HG03135 (cell line): Measurements from ENCODE around the gene GRK5.

Source experiments
- ATAC-seq: cut with Tn5 transposase; IDR thresholded peaks from one replicate; pipeline ENCODE4 v1.9.1; 2021; ENCODE audit warnings: mild to moderate bottlenecking, moderate library complexity; ENCODE audit not compliant: unreplicated experiment

GRK5 gene

DNA sequence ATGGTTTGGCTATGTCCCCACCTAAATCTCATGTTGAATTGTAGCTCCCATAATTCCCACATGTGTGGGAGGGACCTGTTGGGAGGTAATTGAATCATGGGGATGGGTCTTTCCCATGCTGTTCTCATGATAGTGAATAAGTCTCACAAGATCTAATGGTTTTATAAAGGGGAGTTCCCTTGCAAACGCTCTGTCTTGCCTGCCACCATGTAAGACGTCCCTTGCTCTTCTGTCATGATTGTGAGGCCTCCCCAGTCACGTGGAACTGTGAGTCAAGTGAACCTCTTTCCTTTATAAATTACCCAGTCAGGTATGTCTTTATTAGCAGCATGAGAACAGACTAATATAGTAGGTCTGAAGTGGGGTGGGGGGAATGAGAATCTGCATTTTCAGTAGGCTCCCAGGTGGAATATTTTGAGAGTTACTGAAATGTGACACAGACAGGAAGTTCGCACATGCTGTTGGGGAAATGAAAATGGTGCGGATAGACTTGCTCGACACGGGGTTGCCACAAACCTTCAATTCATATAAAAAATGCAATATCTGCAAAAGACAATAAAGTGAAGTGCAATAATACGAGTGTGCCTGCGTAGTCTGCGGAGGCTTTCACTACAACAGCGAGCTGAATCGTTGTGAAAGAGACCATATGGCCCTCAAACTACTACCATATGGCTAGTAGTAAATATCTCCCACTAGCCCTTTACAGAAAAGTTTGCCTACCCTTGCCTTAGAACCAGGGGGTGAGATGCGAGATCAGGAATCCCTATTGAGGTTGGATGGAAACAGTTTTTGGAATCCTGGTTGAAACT, 166.1 kb downstream of the GRK5 start:
- no peak for ATAC-seq

DNA sequence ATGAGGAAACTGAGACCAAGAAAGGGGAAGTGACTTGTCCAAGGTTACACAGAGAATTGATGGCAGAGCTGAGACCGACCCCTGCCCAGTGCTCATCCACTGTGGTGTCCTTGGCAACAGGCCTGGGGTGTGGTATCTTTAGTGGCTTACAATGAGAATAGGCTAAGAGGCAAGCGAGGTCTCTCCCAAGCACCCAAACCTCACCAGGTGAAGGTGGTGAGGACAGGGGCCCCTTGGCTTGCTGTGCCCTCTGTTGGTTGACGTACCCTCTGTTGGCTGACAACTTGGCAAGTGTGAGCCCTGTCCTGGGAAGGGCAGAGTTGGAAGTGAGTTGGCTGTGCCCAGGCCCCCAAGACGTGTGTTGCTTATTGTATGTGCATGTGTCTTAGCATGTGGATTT, 166.9 kb downstream of the GRK5 start:
- no peak for ATAC-seq

DNA sequence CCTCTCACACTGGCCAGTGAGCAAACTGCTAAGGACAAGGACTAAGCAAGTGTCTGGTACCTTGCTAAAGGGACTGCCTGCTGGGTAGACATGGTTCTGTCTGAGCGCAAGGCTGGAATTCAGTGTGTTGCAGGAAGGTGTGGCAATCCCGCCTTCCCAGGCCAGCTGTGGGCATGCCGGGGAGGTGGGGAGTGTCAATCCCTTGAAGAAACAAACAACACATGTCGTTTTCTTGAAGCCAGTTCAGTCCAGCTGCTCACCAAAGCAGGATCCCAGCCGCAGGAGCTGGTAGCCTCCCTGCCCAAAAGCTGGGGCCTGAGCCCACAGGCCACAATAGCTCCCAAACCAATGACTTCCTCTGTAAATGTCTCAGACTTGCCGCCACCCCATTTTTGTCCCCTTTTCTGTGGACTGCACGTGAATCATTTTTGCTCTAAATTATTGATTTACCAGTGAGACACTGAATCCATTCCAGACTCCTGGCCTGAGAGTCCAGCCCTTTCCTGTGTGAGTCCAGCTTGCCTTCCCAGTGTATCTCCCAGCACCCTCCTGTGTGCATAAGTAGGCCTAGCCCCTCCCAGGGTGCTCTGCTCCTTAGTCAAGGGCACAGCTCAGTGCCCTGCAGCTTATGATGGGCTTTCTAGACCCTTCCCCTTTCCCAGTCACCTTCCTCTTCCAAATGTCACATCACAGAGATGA, 168.4 kb downstream of the GRK5 start:
- no peak for ATAC-seq

DNA sequence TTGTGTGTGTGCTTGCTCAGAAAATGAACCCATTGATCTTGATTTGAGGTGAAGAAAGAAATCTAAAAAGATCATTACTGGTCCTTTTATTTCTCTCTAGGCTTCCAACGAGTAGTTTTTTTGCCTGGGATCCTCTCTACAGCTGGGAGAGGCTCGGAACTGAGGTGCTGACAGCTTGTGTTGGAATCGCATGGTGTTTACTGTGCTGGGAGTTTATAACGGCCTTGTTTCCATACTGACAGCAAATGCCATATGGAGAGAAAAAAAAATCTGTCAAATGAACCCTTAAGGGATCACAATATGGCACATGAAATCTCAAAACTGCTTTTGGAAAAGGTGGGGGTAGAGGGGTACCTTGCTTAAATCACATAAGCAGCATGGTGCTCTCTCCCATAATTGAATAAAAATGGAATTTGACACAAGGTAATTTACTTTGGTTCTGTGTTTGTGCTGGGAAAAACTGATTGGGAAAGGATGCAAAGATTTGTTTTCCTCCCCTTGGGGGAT, 170.1 kb downstream of the GRK5 start:
- no peak for ATAC-seq

DNA sequence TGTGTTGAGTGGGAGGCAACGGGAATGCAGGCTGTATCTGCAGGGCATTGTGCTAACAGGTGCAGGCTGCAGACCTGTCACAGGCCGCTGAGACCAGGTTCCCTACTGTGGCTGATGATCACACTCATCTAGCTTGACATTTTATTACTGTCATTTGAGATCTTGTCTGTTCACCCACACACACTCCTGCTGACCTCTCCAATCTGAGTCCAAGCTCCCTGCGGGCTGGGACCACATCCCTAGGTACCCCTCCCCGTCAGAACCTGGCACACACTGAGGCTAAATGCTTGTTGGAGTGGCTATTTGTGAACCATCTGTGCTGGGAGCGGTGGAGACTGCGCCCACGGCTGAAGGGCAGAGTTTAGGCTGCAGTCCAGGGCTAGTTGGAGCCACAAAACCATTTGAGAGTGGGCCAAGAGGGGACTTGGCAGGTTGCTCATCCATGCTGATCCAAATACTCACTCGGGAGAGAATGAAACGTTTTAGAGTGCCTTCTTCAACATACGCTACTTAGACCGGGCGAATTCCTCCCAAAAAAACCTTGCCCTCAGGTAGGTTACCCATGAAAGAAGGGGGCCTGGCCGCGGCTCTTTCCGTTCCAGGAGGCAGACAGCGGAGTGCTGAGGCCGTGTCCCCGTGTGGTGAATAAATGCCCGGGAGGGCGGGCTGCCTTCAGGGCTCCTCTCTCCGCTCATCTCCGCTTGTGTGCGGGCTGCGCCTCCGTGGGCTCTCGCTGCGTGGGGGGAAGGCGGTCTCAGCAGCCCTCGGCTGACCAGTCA, 170.8 kb downstream of the GRK5 start:
- ATAC-seq, result no peak

DNA sequence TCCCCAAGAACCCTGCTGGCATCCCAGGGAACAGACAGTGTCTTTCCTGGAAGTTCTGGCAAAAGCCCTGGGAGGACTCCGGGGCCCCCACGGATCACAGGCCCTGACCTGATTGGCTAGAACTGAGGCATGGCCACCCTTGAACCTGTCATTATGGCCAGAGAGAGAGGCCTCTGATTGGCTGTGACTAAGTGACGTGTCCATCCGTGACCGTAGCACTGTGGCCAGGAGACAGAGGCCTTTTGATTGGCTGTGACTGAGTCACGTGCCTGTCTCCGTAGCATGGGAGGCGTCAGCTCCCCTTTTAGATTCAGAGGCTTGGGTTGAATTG, 171.3 kb downstream of the GRK5 start:
- no peak for ATAC-seq

DNA sequence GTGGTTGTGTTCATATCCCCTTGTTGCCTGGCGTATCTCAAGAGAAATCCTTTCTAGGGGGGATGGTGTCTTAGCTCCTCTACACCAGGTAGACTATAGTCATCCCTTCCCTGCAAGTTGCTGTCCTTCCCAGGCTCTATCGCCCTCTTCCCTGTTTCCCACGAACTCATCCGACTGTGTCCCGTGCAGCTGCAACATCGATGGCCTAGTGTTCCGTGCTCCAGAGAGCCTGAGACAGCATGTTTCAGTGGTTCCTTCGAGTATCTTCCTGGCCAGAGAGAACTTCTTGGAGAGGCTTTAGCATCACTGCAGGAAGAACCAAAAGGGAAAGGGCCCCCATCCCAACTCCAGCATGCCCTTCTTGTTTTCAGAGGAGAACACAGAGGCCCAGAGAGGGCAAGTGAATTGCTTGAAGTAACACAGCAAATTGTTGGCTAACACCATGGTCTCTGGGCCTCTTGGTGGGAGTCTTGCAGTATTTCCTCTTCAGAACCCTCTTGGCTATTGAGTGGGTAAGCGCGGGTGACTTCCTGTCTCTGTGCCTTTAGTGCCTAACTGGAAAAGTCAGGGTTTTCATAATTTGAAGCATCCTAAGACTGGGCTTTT, 172.2 kb downstream of the GRK5 start:
- ATAC-seq, result no peak

DNA sequence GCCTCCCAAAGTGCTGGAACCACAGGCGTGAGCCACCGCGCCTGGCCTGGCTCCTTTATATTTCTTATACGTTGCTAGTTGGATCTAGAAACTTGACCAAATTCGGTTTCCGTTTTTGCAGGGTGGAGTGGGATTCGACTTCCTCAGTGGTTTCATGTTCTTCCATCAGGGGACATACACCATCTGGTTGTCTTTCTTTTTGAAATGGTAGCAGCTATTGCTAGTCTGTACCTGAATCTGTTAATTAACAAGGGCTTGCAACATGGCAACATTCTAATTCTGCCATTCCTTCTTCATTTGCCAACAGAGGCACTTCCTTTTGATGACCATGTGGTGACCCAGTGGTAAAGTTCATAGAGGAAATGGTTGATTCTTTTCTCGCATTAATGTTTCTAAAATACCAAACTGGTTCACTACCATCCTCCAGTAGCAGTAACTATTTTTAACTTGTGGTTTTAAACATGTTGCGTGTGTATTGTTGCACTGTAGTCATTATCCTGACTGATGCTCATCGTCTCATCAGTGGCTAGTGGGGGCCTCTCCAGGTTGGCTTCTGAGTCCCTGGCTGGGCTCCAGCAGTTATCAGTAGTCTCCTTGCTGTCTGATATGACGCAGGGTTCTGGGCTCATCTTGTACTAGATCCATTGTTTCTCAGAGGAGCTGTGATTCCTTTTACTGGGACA, 175.9 kb downstream of the GRK5 start:
- no peak for ATAC-seq

DNA sequence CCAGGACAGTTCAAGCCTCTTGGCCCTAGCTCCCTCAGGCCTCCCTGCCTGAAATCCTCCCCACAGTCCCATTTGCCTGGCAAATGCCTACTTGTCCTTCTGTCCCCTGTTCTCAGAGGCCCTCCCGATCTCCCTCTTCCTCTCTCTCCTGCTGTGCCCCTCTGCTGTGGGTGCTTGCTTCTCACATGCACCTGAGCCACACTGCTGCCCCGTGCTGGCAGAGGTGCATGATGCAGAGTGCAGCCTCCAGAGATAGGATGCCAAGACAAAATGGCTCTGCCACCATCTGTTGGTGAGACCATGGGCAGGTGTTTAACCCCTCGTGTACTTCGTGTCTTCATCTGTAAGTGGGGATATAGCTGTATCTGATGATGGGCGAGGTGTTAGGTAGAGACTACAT, 176.8 kb downstream of the GRK5 start:
- ATAC-seq, result no peak

DNA sequence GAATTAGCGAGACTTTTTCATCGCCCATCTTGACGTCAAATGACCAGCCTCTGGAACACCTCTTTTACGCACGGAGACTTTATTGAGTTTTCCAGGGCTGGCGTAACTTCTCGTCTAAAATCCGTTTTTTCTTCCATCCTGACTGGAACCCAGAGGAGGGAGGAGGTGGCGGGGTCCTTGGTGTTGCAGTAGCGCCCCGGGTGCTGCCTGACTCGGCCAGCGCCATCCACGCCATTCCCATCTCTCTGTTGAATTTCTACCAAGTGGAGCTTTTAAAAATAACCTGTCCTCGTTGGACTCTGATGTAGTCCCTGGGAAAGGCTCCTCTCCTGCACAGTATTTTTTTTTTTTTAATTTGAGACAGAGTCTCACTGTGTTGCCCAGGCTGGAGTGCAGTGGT, 179.3 kb downstream of the GRK5 start:
- ATAC-seq, result no peak

DNA sequence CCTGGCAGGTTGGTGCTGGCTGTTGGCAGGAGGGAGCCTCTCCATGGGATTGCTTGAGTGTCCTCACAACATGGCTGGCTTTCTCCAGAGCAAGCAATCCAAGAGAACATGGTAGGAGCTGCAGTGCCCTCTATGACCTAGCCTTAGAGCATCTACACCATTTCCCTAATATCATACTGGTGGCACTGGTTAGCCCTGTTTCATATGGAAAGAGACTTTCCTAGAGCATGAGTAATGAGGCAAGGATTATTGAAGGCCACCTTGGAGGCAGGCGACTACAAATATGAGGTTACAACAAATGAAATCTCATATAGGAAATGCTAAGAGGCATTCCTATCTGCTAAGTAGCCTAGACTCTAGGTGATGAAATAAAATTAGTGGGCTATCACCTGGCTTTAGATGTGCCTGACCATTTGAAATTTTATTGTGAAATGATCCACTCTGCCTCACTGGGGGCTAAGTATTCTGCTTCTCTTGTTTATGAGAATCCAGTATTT, 181.5 kb downstream of the GRK5 start:
- no peak for ATAC-seq

DNA sequence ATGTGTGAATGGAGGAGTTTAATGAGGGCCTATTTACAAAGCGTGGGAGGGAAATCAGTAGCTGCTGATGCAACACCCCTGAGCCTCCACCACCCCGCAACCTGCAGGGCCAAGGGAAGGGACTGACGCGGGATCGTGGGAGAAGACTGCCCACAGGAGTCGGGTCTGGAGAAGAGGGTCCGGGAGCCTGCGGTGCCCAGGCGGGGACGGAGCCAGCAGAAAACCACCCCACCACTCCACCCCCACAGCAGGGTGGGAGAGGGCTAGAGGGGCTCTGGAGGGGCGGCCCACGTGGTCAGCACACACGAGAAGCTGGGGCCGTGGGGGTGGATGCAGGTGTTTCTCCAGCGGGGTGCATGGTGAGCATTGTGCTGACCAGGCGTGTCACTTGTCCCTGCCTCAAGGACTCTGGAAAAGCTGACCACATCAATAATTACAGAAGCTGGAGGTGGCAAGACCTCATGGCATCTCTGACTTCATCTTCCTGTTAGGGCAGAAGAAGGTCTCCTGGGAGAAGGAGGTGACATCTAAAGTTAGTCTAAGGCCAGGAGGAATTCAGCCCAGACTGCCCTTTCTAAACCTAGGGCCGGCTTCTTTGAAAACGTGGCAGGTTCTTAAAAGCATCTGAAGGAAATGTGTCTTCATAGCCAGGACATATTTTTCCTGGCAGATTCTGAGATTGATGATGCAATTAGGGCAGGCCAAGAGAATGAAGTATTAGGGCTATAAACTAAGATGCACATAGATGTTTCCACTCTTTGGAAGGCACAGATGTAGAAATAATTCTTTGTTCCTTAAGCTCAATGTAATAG, 184.3 kb downstream of the GRK5 start:
- ATAC-seq, result no peak

DNA sequence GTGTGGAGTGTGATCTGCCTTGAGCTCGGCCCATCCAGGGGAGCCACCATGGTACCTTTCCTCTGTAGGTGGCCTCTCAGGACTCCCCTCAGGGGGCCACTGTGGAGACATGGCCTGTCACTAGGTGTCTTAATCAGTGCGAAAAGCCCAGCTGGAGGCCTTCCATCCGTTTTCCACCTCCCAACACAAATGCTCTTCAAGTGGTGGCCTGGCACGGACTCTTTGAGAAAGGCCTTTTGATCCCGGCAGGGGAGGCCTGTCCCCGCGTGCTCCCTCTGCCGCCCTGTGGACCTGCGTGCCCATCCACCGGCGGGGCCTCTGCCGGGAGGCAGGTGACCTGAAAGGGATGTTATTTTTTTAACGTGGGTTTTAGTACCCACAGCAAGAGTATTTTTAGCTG, 185.6 kb downstream of the GRK5 start:
- ATAC-seq, result no peak

DNA sequence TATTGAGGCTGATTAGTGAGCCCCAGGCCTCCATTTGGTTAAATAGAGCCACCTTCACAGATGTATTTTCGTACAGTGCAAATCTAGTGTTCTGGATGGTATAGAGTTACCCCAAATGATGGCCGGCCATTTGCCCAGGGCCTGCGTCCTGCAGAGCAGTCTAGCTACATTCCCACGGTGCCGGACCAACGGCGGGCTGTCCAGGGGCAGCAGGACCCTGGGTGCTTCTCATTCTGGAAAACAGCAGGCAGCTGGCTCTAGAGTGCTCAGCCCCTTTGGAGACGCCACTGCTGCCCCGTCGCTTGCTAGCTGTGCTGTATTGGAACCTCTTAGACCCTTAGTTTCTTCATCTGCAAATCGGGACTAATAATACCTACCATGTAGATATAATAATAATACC, 186.1 kb downstream of the GRK5 start:
- no peak for ATAC-seq

DNA sequence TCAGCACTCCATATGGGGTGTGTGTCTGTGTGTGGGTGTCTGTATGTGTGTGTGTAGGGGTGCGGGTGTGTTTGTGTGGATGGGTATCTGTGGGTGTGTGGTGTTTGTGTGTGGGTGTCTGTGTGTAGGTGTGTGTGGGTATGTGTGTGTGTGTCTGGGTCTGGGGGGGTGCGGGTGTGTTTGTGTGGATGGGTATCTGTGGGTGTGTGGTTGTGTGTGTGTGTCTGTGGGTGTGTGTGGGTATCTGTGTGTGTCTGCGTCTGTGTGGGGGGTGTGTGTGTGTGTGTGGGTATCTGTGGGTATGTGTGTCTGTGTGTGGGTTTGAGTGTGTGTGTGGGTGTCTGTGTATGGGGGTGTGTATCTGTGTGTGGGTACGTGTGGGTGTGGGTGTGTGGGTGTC, 186.5 kb downstream of the GRK5 start:
- no peak for ATAC-seq

DNA sequence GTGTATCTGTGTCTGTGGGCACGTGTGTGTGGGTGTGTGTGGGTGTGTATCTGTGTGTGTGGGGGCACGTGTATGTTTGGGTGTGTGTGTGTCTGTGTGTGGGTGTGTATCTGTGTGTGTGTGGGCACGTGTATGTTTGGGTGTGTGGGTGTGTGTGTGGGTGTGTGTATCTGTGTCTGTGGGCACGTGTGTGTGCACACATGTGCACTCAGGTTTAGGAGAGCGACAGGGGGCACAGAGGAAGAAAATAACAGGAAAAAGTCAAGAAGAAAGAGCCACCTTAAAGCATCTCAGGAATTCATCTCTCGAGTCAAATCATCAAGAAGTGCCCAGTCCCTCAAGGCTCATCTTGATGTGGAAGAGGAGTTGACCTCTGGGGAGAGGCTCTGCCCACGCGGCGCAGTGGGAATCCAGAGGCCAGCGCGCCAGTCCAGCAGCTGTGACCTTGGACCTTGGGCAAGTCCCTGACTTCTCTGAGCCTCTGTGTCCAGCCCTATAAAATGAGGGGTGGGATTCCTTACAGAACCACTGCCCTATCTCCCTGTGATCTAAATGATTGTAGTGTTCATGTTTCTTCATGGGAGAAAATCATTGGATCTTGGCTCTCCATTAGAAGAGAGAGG, 187.4 kb downstream of the GRK5 start:
- no peak for ATAC-seq

DNA sequence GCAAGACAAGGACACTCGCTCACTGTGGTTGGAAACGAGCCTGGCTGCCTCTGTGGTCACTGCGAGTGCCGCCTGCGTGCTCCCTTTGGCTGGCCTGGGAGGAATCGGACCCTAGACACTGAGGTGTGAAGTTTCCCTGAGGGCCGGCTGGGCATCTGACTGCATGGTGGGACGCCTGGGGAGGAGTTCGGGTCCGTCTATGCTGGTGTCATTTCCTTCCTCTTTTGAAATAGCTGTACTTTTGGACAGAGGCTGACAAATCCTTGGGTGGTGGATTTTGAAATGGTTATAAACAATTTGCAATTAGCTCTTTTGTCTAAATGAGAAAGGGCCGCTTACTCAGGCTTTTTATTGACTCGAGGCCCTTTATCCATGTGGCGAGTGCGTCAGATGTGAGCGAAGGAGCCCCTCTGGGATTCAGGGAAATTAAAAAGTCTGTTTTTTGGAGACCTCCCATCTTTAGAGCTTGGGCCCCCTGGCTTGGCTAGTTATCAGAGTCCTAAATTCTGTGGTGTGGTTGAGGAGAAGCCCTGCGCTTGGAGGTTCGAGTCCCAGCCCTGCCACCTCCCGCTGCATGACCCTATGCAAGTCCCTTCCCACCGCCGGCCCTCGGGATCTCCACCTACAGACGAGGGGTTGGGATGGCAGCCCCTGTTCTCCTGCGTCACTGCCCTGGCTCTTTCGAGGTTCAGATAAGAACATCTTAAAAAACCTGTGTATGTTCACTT, 188.1 kb downstream of the GRK5 start:
- no peak for ATAC-seq

DNA sequence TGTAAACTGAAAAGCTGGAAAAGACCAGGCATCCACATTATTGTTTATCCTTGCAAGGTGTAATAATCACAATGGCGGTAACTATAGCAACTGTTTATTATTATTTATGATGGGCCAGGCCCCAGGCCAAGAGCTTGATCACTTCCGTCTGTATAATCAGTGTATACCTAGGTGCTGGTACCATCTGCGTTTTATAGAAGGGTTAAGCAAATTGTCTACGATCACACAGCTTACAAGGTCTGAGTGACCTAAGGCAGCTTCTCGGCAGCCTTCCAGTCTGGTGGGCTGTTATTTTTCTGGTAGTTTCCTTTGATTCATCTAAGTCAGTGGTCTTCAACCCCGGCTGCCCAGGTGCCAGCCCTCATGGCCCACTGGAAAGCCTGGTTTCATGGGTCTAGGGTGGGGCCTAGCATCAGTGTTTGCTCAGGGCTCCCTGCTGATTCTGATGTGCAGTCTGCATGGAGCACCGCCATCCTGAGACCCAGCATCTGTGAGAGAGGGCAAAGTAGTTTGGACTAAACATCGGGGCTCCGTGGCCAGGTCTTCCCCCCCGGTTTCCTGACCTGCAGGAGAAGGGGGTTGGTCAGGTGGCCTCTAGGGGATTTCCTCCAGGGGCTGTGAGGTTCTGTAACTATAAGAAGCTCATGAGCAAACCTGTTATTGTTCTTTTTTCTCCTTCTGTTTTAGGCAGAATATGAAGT, 188.8 kb downstream of the GRK5 start:
- no peak for ATAC-seq
